IPS-18c (cell line): ENCODE measurements around the gene LZTR1.

Source experiments
- H3K4me3 ChIP-seq: 2 replicates; pipeline ENCODE4 v1.7.0; 2013; ENCODE audit warnings: low read depth, mild to moderate bottlenecking, low read length, moderate library complexity; ENCODE audit not compliant: insufficient read depth
- H3K9me3 ChIP-seq: one replicate; pipeline ENCODE4 v1.6.1; 2013; ENCODE audit warnings: mild to moderate bottlenecking, low read length, moderate library complexity; ENCODE audit not compliant: control insufficient read depth, insufficient read depth

Gene LZTR1

DNA sequence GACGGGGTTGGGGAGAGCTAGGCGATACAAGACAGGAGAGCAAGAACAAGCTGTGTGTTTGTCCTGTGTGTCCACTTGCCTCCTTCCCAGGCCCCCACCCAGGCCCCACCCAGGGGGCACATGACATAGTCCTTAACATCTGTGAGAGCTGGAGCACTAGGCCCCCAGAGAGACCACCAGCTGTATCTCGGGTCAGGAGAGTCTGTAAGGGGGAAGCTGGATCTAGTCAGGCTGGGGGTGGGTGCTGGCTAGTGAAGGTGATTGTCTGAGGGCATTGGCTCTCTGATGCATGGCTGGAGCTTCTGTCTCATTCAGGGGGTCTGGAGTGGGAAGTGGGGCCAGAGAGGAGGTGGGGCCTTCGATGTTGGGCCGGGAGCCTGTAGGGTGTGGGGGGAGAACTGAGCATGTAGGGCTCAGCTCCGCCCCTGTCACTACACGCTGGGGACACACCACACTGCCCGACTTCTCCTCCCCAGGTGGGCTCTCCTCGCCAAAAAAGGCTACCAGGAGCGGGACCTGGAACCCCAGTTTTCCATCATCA lies 33.4 kb downstream of the LZTR1 start:
- no peaks in the 10 kb centered on the region for H3K9me3 ChIP-seq
- H3K4me3 ChIP-seq = no peak overlapping the region

DNA sequence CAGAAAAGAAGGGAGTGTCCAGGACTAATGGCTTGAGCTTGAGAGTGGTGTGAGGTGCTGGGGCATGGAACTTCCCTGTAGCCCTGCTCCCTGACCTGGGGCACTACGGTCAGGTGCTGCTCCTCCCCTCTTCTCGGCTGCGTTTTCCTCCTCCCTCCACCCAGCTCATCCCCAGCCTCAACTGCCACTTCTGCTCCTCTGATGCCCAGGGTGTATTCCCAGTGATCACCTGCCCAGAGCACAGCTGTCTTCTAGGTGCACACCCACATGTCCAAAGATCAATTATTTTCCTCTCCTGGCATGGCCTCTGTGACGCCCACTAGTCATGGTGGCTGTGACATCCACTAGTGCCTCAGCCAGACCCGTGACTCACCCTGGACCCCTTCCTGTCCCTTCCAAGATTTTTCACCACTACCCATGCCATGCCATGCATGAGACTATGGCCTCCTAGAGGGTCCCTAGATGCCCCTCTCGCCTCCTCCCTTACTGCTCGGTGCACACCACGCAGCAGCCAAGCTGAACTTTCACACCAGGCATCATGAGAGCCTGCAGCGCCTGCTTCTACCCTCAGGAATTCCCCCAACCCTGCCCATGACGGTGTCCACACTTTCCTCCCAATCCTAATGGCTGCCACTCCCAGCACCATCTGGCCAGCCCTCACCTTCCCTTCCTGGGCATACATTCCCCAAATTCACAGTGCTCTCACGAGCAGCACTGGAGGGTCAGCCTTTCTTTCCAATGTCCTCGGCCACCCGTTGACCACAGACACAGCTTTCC lies 34.7 kb downstream of the LZTR1 start:
- Histone ChIP-seq H3K4me3 (no peak overlapping the region), H3K9me3 (no peaks in the 10 kb centered on the region)

DNA sequence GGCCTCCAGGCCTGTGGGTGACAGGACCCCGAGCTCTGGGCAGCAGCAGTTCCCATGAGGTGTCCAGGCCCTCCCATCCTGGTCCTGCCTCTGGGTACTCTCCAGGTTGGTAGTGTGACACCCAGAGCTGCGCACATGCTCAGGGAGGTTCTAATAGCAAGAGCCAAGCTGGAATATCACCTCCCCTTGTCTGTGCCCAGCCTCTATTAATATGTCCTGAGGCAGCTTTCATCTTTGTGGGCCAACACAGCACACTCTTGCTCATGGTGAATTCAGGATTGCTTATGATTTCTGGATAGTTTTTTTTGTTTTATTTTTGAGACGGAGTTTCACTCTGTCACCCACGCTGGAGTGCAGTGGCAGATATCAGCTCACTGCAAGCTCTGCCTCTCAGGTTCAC lies 36.2 kb downstream of the LZTR1 start:
- Histone ChIP-seq H3K4me3 (no peak overlapping the region), H3K9me3 (no peaks in the 10 kb centered on the region)

DNA sequence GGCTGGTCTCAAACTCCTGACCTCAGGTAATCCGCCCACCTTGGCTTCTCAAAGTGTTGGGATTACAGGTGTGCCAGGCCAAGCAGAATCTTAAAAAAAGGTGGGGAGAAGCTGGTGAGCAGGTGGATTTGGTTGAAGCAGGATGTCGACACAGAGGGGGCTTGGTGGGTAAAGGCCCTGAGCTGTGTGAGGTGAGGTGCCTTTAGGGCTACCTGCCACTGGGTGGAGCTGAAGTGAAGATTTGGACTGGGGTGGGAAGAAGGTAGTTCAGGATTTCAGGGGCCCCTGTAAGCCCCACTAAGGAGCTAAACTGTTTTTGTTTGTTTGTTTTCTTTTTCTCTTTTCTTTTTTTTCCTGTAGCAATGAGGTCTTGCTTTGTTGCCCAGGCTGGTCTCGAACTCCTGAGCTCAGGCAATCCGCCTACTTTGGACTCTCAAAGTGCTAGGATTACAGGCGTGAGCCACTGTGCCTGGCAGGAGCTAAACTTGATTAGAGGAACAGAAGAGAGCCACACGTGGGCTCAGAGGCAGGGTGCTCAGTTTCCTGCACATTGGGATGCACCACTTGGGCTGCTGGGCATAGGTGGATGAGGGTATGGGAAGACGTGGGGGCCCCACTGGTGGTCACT lies 38.8 kb downstream of the LZTR1 start:
- no peaks in the 10 kb centered on the region for H3K9me3 ChIP-seq
- H3K4me3 ChIP-seq = no peak overlapping the region

DNA sequence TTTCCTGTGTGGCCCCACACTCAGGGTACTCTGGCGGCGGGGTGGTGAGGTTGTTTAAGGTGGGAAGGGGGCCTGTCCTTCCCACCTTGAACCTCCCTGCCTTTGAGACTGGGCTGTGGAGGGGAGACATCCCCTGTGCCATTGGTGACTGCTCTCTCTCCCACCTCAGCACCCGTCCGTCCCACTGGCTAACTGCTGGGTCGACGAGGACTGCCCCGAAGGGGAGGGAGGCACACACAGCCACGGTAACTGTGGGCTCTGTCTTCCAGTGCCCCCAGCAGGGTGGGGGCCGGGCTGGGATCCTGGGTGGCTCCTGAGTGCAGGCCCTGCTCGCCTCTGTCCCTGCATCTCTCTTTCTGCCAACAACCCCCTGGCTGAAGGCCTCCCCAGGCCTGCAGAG lies 40.4 kb downstream of the LZTR1 start:
- H3K9me3 ChIP-seq = no peaks in the 10 kb centered on the region
- no peak overlapping the region for H3K4me3 ChIP-seq

DNA sequence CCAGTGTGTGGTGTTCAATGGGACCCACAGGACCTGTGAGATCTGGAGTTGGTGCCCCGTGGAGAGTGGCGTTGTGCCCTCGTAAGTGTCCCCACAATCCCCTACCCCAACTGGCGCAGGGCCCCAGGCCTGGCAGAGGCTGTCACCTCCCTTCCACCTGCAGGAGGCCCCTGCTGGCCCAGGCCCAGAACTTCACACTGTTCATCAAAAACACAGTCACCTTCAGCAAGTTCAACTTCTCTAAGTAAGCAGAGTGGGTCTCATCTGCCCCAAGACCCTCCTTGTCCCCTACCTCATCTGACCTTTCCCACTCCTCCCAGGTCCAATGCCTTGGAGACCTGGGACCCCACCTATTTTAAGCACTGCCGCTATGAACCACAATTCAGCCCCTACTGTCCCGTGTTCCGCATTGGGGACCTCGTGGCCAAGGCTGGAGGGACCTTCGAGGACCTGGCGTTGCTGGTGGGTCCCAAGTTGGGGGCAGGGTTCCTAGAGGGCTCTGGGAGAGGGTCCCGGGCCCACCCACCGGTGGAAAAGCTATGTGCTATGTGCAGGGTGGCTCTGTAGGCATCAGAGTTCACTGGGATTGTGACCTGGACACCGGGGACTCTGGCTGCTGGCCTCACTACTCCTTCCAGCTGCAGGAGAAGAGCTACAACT lies 41.0 kb downstream of the LZTR1 start:
- H3K4me3 ChIP-seq = no peak overlapping the region
- H3K9me3 ChIP-seq = no peaks in the 10 kb centered on the region

DNA sequence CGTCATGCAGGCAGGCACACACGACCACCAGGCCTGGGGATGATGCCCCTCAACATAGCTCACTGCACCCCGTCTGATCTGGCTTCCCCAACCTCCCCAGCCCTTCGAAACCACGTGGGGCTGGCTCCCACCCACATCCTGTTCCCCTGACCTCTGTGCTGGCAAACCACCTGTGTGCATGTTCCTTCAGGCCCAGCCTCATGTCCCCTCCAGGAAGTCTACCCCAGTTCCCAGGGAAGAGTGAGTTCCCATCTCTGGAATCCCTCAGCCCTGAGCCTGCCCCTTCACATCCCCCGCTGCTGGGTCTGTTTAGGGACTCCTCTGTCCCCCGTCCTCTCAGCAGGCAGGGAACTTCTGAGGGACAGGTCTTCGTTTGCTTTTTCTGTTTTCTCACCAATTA lies 43.2 kb downstream of the LZTR1 start:
- Histone ChIP-seq H3K4me3 (no peak overlapping the region), H3K9me3 (no peaks in the 10 kb centered on the region)

DNA sequence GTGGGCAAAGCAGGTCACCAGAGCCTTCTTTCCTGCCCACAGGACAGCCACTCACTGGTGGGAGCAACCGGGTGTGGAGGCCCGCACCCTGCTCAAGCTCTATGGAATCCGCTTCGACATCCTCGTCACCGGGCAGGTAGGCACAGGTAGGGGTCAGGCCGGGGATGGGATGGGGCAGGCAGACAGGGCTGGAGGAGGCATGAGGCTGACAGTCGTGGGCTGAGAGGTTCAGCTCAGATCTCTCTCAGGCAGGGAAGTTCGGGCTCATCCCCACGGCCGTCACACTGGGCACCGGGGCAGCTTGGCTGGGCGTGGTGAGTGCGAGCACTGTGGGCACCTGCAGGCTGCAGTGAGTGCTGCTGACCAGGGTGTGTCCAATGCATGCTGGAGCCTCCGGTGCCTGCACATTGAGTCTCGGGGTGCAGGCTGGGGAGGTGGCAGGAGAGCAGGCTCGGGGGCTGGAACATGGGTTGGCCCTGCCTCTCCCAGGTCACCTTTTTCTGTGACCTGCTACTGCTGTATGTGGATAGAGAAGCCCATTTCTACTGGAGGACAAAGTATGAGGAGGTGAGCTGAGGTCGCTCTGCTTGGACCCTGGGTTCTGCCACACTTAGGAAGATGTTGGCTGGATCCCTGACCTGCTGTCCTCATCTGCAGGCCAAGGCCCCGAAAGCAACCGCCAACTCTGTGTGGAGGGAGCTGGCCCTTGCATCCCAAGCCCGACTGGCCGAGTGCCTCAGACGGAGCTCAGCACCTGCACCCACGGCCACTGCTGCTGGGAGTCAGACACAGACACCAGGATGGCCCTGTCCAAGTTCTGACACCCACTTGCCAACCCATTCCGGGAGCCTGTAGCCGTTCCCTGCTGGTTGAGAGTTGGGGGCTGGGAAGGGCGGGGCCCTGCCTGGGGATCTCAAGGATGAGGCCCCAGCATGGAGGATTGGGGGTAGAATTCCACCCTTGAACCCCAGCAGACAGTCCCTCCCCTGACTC lies 44.0 kb downstream of the LZTR1 start:
- Histone ChIP-seq H3K9me3 (no peaks in the 10 kb centered on the region), H3K4me3 (no peak overlapping the region)

DNA sequence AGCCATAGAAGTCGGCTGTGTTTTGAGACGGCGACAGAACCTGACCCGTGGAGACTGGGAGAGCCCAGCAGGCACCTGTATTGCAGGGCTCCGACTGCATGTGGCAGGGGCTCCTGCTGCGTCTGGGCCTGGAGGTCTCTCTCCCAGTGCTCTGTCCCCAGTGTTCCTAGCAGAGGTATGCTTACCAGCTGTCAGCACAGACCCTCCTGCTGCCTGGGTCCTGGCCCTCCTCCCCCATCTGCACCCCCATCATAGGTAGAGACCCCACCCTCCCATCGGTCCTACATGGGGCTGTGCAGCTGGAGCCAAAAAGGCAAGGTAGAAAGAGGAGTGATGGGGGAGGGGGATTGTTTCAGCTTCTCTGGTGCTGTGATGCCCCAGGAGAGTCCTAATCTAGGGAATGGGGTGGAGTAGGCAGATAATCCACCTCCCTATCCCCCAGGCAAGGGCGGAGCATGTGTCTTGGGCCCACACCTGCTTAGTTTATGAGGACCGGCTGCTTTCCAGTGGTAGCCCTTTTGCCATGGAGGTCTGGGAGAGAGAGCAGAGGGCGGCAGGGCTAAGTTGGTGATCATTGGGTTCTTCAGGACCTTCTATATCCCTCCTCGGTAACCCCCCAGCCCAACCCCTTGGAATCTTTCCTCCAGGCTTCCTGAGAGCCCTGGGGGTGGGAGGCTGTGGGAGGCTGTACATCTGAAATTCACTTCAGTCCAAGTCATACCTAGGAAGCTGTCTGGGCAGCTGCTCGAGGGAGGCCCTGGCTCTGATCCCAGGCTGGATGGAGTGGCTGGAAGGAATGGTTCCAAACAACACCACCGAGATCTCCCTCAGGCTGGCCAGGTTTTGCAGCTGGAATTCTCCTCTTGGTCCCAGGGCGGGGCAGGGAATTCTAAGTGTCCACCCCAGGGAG lies 44.9 kb downstream of the LZTR1 start:
- H3K4me3 ChIP-seq = no peak overlapping the region
- no peaks in the 10 kb centered on the region for H3K9me3 ChIP-seq

DNA sequence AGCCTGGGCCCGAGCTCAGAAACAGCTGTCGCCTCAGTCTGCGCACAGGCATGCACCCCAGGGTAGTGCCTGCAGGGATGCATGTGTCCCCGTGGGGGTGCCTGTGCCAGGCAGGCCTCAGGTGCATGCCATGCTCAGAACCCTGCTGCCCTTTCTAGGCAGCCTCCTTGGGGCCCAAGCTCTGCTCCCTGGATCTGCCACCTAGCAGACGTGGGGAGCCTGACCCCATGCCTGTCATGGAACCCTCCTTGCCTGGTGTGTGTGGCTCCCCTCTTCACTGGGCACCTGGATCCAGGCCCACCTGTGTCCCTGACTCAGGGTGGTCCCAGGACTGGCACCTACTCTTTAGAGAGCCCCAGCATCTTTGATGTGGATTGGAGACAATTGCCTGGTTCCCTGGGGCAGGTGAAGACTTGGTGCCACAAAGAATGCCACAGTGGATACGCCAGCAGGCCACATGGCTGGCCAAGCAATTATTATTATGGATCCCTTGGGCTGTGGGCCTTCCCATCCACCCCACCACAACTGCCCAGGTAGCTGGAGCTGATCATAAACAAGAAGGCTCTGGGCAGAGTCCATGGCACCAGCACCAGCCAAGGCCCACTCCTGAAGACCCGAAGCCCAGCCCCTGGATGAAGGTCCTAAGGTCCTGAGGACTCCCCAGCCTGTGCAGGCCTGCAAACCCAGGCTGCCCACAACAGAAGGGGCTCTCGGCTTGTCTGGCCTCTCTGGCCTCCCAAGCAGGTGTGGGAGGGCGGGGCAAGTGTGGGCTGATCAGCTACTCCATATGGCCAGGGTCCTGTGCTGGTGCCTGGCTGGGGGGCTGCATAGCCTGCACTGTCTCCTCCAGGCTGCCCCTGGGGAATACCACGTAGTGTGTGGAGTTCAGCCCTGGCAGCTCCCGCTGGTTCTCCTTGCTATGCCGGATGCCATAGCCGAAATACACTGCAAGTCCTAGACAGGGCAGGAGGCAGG lies 46.5 kb downstream of the LZTR1 start:
- Histone ChIP-seq H3K4me3 (no peak overlapping the region), H3K9me3 (no peaks in the 10 kb centered on the region)

DNA sequence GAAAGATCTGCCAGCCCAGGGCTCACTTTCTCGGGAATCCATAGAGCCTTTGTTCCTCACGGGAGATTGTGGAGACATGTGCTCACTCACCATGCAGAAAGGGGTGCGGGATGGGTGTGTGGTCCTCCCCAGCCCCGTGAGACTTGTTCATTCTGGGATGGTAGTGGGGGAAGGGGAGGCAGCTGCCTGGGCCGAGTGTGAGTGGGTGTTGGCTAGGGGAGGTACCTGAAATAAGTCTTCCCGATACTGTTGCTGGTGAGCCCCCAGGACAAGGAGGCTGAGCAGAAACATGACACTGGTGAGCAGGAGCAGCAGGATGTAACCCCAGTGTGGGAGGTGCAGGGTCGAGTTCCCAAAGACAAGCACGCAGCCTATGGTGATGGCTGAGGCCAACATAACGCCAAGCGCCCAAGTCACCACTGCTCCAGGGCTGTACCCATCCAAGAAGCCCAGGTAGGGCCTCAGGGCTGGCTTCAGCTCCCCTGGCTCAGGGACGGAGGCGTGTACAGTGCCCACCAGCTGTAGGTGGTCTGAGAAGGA lies 47.5 kb downstream of the LZTR1 start:
- no peak overlapping the region for H3K4me3 ChIP-seq
- no peaks in the 10 kb centered on the region for H3K9me3 ChIP-seq

DNA sequence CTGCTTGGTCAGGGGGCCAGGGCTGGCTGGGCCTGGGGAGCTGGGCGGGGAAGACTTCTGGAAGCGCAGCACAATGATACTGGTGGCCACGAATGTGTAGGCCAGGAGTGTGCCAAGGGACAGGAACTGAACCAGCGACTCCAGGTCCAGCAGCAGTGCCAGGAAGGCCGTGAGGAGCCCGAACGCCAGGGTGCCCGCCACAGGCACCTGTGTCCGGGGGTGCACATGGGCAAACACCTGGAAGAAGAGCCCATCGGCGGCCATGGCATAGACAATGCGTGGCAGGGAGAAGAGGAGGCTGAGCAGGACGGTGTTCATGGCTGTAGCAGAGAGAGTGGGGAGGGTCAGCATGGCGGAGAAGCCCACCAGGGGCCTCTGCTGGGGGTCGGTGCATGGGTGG lies 47.9 kb downstream of the LZTR1 start:
- H3K9me3 ChIP-seq = no peaks in the 10 kb centered on the region
- H3K4me3 ChIP-seq = no peak overlapping the region

DNA sequence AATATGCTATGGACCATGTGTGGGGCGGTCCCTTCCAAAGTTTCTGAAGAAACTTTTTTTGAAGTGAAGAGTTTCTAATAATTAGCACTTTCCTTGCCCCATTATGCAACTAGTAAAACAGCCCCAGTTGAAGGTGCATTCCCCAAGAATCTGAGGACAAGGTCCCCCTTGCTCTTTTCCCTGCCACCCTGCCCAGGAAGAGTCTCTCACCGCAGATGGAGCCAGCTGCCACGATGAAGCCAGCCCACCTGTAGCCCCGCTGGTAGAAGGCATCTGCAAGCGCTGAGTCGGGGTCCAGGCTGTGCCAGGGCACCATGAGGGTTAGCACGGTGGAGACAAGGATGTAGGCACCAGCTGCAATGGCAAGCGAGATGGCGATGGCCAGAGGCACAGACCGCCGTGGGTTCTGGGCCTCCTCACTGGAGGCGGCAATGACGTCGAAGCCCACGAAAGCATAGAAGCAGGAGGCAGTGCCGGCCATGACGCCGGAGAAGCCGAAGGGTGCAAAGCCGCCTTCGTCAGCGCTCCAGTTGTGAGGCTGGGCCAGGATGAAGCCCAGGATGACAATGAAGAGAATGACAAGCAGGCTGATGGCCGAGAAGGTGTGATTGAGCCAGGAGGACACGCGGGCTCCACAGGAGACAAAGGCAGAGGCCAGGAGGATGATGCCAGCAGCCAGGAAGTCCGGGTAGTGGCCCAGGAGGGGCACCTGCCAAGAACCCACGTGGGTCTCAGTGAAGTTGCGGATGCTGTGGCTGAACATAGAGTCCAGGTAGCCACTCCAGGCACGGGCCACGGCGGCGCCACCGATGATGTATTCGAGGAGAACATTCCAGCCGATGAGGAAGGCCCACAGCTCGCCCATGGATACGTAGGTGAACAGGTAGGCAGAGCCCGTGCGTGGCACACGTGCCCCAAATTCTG lies 48.8 kb downstream of the LZTR1 start:
- Histone ChIP-seq H3K4me3 (no peak overlapping the region), H3K9me3 (no peaks in the 10 kb centered on the region)

DNA sequence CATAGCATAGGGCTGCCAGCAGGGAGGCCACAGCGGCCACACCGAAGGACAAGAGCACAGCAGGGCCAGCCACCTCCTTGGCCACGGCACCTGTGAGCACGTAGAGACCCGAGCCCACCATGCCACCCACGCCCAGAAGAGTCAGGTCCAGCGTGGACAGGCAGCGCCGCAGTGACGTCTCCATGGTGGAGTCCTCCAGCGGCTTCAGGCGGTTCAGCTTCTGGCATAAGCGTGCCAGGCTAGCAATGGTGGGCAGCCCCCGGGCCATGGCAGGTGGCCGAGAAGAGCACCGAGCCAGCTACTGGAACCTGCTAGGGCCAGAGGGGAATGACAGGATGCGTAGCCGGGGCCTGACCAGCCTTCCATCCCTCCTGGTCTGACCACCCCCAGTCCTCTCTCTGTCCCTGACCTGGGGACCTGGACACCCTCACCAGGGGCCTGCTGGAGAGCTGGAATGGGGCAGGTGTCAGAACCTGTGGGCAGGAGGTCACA lies 49.5 kb downstream of the LZTR1 start:
- Histone ChIP-seq H3K9me3 (no peaks in the 10 kb centered on the region), H3K4me3 (peak overlapping the region; percentile 51)
